DMS 273 (cell line): ENCODE results near the gene PRRC2B.
"Not testable (repeated sequence)": the region's sequence is repeated elsewhere in the genome, so short reads cannot be mapped to it uniquely, and the experiment has no call there.

Experiments
- DNase-seq: peaks from one replicate; lab custom pipeline; 2025; ENCODE audit not compliant: unreplicated experiment; lab: John Stamatoyannopoulos, UW

The PRRC2B gene

GRCh38 chr9:131432597-131433301 is 38.9 kb downstream of the PRRC2B start:
- DNase-seq: no peak

- no peak for DNase-seq
Observed at GRCh38 chr9:131433302-131433854, 39.5 kb downstream of the PRRC2B start.

GRCh38 chr9:131434673-131435072 is 40.8 kb downstream of the PRRC2B start:
- DNase-seq: no peak

GRCh38 chr9:131436376-131436775 is 42.5 kb downstream of the PRRC2B start:
- no peak for DNase-seq

GRCh38 chr9:131436865-131437271 is 43.0 kb downstream of the PRRC2B start:
- DNase-seq: no peak

GRCh38 chr9:131438190-131438589 is 44.3 kb downstream of the PRRC2B start:
- no peak for DNase-seq

- DNase-seq: no peak
Observed at GRCh38 chr9:131439224-131439623, 45.3 kb downstream of the PRRC2B start.

GRCh38 chr9:131441441-131441840 is 47.6 kb downstream of the PRRC2B start:
- no peak for DNase-seq

- DNase-seq: no peak
Observed at GRCh38 chr9:131442351-131442750, 48.5 kb downstream of the PRRC2B start.

- DNase-seq: no peak
Observed at GRCh38 chr9:131443648-131444047, 49.8 kb downstream of the PRRC2B start.

GRCh38 chr9:131446276-131446675 is 52.4 kb downstream of the PRRC2B start:
- no peak for DNase-seq

GRCh38 chr9:131447148-131447547 is 53.3 kb downstream of the PRRC2B start:
- no peak for DNase-seq

GRCh38 chr9:131447600-131447999 is 53.7 kb downstream of the PRRC2B start:
- DNase-seq: no peak

GRCh38 chr9:131448818-131449217 is 54.9 kb downstream of the PRRC2B start:
- DNase-seq: no peak

GRCh38 chr9:131449276-131449675 is 55.4 kb downstream of the PRRC2B start:
- no peak for DNase-seq

GRCh38 chr9:131454028-131454427 is 60.1 kb downstream of the PRRC2B start:
- no peak for DNase-seq

GRCh38 chr9:131455655-131456054 is 61.8 kb downstream of the PRRC2B start:
- not testable (repeated sequence) for DNase-seq

- no peak for DNase-seq
Observed at GRCh38 chr9:131457746-131458145, 63.9 kb downstream of the PRRC2B start.

- DNase-seq: no peak
Observed at GRCh38 chr9:131459056-131459455, 65.2 kb downstream of the PRRC2B start.

GRCh38 chr9:131461166-131461565 is 67.3 kb downstream of the PRRC2B start:
- no peak for DNase-seq

GRCh38 chr9:131464354-131465000 is 70.6 kb downstream of the PRRC2B start:
- DNase-seq: no peak

GRCh38 chr9:131465401-131465800 is 71.5 kb downstream of the PRRC2B start:
- no peak for DNase-seq
